Stimulated activated CD4-positive, alpha-beta T cell treated with anti-CD3 and anti-CD28 coated beads, Interleukin-1b, Interleukin-23, amount 100 ng/mL, for 1 hour (primary cell): ENCODE measurements around the gene KCNG2.

ENCODE experiments used
- DNase-seq, 2 donors: peaks; one replicate each; pipeline ENCODE4 v3.0.0-alpha.2; 2020; ENCODE audit warnings: low read depth in 2 of 2

KCNG2 gene

DNA sequence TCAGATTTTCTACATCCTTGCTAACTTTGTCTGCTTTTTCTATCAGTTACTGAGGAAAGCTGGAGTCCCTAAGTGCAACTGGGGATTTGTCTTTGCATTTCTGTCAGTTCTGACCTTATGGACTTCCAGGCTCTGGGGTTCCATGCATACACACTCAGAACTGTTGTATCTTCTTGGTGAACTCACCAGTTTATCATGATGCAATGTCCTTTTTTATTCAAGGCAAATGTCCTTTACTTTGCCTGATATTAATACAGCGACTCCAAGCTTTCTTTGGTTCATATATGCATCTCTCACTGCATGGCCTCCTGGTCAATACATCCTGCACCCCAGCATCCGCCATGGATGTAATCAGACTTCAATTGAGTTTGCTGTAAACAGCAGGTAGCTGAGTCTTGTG is 109.0 kb downstream of the KCNG2 start:
- no peak for DNase-seq

DNA sequence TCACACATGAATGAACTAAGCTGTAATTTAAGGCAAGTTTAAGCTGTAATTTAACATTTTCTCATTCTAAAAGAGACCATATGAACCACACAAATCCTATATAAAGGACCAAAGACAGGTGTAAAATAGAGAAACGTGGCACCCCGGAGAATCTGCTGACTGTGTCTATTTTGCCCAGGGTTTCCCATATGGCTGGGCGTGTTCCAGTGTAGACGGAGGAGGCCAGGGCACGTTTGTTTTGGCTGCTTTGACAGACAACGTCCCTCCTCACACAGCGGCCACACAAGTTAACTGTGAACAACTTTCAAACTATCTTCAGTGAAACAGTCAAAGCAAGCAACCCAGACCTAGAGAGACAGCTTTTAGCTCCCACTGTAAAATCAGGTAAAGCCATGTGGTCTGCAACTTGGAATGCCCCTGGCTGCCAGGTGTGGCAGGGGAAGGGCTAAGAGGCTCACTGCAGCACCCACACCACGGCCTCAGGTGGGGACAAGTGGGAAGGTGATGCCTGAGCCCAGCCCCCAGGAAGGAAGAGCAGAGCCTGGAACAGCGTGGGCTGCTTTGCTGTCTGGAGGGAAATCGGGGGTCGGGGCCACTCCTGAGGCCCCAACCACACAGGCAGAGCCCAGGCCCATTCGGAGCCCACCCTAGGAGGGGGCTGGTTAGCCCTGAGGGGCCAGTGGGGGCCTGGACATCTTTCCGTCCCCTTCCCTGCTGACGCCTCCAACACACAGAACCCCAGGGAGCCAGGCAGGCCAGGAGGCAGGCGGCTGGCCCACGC is 113.0 kb downstream of the KCNG2 start:
- DNase-seq: no peak

DNA sequence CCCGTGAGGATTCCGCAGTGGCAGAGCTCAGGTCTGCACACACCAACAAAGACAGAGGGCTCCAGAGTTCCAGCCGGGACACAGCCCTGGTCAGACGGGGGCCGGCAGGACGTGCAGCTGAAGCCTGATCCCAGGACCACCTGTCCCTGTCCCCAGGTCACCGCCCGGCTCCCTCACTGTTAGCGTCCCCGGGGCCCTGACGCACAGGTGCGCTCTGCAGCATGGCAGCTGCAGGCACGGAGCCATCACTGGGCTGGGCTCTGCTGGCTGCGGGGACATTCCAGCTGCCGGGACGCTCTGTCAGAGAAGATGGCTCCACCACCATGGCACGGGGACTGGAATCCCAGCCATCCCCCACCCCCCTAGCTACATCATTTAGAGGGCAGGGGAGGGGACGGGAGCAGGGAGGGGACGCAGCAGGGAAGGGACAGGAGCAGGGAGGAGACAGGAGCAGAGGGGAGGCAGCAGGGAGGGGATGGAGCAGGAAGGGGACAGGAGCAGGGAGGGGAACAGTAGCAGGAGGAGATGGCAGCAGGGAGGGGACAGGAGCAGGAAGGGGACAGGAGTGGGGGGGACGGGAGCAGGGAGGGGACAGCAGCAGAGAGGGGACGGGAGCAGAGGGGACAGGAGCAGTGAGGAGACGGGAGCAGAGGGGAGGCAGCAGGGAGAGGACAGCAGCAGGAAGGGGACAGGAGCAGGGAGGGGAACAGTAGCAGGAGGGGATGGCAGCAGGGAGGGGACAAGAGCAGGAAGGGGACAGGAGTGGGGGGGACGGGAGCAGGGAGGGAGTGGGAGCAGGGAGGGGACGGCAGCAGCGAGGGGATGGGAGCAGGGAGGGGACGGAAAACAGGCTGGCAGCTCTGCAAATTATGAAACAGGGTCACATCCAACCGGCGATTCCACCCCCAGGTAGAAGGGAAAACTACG is 113.9 kb downstream of the KCNG2 start:
- DNase-seq: no peak

DNA sequence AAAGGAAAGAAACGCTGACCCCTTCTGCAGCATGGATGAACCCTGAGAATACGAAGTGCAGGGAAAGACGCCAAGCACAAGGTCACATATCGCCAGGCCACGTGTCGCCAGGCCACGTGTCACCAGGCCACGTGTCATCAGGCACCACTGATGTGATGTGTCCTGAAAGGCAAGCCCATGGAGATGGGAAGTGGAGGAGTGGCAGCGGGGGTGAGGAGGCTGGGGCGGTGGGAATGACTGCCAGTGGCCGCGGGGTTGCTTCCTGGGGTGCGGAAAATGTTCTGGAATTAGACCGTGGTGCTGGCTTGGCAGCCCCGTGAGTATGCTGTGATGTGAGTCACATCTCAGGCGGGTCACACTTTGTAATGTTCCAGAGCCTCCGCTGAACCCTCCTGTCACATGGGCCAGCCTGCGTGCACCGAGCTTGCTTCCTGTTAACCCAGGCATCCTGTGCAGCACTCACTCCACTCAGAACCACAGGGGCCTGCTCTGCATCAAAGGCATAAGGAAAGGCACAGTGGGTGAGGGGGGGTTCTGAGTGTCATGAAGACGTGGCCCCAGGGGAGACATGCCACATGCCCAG is 114.8 kb downstream of the KCNG2 start:
- DNase-seq: no peak

DNA sequence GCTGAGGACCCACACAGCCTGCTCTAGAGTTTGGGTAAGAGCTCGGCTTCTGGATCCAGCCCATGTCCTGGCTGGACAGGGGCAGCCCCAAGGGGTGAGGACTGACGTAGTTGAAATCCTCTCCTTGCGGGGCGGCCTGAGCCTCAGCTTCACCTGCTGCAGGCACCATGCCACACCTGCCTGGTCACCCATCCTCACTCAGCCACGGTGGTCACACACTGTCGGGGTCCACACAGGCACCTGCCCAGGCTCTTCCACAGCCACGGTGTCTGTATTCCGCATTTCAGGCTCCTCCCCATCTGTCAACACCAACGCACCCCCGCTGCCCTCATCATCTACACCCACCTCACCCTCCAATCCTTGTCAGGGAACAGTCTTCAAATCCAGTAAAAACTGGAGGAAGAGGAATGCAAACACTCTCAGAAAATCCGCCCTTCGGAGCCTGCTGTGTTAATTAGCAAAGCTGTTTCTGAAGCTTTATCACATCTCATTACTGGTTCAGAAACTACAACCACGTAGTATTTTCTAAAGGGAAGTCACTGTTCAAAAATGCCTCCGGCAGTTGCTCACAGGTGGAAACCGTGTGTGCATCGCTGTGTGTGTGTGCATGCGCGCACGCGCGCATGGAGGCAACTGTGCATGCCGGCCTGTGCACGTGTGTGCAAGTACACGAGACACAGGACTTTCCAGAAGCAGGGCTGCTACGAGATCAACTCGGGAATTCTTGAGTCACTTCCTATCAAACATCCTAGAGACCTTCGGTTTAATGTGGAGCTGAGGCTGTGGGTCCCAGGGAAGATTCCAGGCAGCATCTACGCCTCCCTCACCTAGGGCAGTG is 115.5 kb downstream of the KCNG2 start:
- DNase-seq: no peak

DNA sequence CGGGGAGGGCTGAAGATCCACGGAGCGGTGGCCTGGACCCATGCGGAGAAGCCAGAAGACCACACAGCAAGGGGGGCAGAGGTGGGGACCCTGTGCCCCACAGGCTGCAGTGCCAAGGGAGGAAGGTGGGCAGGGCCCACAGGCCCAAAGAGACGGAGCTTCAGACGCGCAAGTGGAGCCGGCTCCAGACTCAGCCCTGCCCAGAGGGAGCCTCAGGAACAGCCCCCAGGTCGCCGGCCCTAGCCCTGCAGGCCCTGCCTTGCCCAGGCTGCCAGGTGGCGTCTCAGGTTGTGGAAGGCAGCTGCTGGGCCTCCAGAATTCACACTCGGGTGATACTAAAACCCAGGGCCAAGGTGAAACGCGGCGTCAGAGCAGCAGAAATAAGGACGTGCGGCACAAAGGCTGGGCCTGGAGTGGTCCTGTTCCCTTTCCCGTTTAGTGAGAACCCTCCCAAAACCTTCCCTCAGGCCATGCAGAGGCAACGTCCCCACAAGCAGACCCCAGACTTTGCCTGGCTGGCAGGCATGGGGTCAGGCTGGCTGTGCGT is 116.9 kb downstream of the KCNG2 start:
- no peak for DNase-seq

DNA sequence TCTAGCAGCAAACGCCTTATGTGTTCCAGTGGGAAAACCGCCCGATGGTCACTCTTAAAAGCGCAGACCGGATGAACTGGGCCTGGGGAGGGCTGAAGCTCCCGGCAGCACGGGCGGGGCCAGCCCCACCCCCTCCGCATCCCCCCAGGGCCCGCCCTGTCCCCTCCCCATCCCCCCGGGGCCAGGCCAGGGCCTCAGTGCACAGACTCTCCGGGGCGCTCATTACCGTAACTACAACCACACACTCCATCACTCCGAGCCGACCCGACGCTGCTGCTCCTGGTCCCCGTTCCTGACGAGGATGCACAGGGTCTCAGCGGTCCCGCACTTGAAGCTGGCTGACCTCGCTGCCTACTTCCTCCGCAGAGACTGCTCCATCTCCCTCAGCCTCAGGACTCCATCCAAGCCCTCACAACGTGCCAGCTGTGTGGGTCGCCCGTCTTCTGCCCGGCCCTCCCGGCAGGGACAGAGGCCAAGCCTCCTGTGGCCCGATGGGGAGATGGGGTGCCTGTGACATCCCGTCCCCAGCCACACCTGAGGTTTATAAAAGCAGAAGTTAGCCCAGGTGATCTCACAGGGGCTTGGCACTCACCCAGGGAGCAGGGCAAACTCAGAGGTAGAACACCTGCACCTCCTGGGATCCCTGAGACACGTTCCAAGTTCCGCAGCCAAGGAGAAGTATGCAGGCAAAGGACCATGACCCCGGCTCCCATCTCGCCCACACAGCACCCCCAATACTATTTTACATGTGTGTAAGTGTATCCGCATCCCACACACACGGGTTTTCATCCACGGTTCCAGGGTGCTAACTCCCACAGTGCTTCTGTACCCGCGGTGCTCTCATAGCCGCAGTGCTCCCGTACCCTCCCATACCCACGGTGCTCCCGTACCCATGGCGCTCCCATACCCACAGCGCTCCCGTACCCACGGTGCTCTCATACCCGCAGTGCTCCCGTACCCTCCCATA is 117.7 kb downstream of the KCNG2 start:
- DNase-seq: no peak

DNA sequence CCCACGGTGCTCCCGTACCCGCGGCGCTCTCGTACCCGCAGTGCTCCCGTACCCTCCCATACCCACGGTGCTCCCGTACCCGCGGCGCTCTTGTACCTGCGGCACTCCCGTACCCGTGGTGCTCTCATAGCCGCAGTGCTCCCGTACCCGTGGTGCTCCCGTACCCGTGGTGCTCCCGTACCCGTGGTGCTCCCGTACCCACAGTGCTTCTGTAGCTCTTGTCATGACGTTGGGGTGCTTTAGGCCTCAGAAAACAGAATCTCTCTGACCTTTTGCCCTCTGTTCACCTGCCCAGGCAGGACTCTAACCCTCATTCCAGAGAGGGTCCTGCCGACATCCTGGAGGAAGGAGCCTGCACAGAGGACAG is 118.4 kb downstream of the KCNG2 start:
- no peak for DNase-seq

DNA sequence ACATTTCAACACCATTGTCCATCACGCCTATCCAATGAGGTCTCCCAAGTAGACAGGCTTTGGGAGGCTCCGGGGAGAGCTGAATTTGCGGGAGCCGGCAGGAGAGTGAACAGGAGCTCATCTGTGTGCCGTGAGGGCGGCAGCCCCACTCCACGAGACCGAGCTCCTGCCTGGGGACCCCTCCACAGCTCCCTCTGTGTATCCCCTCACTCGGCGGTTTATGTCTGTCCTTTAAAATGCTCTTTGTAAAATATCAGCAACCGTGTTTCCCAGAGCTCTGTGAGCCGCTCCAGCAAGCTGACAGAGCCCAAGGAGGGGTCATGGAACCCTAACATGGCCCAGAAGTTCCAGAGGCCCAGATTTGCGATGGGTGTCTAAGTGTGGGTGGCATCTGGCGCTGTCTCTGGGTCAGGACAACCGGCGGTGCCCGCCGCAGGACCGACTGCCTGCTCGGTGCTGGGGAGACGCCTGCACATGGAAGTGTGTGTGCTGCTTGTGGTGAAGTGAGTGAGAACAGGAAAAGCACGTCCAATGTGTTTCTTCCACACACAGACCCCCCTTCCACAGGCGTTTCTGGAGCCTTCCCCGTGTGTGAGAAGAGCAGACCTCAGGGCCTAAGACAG is 118.9 kb downstream of the KCNG2 start:
- DNase-seq: no peak

DNA sequence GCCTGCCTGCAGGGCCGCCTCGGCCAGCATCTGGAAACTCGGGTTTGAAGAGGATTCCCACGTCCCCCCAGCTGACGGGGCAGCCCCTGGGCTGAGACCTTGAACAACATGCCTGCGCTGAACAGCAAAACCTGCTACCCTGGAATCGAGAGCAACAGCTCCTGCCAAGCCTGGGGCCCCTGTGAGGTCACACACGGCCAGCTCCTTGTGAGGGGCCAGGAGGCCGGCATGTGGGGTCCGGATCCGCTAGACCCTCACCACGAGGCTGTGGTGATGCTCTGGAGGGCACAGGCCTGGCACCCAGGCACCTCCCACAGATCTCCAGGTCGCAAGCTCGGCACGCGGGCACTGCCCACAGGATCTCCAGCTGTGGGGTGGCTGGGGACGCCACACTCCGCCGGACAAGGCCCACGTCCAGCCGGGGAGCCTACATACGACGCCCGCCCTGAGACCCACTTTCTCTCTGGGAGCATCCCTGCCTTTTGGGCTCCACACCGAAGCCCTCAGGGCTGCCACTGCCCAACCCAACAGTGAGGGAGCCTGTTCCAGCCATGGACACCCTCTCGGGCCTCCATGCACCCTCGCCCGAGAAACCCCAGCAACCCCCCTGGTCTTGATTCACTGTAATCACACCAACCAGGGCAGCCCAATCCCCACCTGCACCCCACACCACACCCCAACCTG is 119.6 kb downstream of the KCNG2 start:
- DNase-seq: no peak

DNA sequence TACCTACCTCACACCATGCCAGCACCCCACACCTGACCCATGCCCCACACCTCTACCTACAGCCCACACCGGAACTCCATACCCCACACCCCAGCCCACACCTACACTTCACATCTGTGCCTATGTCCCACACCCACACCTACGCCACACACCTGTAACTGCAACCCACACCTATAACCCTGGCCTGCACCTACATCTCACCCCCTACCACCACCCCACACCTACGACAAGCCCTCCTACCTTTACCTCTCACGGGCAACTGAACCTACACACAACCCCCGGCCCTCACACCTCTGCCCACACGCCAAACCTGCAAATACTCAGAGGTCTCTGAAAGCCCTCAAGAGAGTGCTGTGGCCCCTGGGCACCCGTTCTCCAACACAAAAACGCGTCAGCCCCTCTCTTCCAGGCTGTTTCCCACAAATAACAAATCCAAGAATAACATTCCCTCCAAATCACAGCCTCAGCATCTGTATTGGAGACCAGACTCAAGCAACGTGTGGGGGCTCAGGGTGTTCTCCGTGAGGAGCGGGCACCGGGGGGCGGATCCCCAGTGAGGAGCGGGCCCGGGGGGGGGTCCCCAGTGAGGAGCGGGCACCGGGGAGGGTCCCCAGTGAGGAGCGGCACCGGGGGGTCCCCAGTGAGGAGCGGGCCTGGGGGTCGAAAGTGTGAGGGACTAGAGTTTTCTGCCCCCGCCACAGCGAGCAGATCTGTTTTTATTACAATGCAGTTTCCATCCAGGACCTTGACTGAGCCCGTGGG is 120.3 kb downstream of the KCNG2 start:
- no peak for DNase-seq

DNA sequence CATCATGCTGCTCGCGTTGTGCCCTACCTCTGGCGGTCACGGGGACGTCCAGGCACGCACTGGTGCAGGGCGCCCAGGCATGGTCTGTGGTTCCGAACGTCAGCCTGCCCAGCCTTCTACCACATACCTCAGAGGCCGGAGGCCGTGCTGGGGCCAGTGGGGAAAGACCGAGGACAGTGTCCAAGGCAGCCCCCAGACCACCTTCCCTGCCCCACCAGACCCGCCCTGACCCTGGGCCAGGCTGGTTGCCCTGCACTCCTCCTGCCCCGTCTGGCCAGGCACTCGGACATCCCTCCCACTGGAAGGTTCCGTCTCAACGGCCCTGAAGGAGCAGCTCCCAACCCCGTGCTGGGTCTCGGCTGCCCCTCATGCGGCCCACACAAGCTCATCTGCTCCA is 120.9 kb downstream of the KCNG2 start:
- DNase-seq: no peak

DNA sequence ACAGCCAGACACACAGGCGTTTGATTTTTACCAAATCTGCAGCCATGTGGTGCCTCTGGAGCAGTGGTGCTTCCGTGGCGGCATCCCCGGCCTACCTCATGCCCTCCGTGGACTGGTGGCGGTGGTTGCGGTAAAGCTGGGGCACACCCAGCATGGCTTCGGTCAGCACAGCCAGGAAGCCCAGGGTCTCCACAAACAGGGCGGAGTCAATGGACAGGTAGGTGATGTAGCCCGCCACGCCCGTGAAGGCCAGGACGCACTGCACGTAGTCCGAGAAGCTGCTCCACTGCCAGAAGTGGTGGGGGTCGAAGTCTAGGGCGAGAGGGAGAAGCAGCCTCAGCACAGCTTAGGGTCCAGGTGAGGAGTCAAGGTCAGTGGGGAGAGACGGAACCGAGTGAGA is 121.4 kb downstream of the KCNG2 start:
- DNase-seq: no peak

DNA sequence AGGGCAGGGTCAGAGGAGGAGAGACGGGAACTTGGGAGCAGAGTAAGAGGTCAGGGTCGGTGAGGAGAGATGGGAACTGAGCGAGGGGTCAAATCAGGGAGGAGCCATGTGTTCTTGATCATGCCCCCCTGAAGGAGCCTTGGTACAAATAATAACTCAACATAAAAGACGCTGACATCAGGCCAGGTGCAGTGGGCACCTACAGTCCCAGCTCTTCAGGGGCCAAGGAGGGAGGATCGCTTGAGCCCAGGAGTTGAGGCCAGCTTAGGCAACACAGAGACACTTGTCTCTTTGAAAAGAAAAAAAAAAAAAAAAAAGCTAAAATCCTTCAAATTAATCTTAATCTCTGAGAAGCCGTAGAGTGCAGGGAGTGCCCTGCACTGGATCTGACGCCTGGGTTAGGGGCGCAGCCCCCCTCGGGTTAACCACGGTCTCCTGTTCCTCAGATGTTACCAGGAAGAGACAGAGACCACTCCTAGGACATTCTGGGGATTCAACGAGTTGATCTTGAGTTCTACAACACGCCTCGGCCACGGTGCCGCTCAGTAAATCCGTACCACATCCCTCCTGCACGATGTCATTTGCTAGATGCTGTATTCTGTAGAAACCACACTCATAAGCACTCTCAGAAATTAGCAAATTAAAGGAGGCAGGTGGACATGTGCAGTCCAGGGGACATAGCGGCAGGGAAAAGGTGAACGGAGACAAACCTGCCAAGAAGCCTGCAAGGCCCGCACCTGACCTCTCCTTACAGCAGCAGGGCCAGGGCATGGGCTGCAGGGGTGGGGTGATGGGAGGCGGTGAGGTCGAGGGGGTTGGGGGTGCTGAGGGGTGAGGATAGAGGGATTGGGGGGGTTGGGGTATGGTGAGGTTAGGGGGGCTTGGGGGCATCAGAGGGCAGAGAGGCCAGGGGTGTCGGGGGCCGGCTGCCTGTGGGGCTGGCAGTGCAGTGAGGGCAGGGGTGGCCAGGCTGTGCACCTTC is 124.5 kb downstream of the KCNG2 start:
- no peak for DNase-seq

DNA sequence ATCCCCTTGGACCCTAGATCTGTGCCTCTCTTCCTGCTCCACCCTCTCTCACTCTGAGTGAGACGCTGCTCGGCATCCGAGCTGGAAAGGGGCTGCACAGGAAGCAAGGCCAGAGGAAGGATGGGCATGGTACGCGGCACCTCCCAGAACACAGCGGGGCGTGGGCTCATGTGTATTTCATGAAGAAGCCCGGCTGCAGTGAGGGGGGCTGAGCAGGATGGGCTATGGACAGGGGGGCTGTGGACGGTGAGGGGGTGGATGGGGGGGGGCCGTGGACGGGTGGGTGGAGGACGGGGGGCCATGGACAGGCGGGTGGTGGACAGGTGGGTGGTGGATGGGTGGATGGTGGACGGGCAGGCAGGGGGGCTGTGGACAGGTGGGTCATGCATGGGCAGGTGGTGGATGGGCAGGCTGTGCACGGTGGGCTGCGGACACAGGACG is 125.3 kb downstream of the KCNG2 start:
- no peak for DNase-seq

DNA sequence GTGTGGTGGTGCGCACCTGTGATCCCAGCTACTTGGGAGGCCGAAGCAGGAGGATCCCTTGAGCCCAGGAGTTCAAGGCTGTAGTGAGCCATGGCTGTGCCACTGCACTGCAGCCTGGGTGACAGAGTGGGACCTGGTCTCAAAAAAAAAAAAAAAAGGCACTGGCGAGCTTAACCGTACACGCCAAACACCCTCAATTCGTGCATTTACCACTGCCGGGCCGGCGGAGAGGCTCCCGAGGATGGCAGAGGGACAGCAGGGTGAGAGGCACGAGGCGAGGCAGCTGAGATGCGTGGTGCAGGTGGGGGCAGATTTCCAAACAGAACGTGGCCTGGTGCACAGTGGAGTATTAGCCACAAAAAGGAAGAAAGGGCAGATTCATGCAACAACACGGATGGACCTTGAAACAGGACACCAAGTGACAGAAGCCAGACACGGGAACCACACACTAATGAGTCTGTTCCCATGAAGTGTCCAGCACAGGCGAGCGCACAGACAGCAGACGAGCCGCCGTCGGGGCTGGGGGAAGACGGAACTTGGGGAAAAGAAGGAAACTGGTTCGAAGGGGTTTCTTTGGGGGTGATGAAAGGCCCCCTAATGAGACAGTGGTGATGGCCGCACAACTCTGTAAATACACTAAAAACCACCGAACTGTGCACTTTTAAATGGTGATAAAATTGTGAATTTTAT is 126.3 kb downstream of the KCNG2 start:
- DNase-seq: no peak
